NK-92 treated with Interleukin-12 subunit alpha and Interleukin-12 subunit beta, amount 100 ng/mL, for 24 hours (cell line): ENCODE data around the gene HES2.
"Not testable (repeated sequence)": the region's sequence is repeated elsewhere in the genome, so short reads cannot be mapped to it uniquely, and the experiment has no call there.

Experiments used
- DNase-seq: peaks from one replicate; lab custom pipeline; 2025; lab: John Stamatoyannopoulos, UW

The HES2 gene

DNA sequence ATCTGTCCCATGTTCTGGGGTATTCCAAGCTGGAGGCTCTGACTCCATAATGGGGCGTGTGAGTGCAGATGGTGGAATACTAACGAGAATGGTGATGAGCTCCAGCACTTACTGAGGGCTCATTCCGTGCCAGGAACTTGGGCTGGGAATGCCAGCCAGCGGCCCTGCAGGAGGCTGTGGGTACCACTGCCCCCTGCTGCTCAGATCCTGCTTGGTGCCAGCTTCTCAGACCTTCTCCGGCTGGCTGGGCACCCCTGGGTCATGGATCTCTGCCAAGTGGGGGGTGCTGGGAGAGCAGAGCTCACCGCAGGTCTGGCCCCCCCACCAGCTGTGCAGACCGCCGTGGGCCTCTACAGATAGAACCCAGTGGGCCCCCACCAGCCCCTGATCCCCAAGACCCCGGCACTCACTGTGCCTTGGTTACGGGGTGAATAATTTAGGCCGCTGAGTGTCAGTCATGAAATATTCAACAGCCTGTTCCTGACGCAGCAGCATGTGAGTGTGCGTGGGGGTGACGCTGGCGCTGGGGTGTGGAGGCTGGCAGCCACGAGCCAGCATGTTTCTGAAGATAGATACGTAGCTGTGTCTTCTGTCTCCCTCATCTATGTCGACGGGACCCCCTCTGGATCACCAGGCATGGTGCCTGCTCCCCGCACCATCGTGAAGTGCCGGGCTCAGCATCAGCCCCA, 17.4 kb upstream of the HES2 start:
- DNase-seq, result not testable (repeated sequence)

DNA sequence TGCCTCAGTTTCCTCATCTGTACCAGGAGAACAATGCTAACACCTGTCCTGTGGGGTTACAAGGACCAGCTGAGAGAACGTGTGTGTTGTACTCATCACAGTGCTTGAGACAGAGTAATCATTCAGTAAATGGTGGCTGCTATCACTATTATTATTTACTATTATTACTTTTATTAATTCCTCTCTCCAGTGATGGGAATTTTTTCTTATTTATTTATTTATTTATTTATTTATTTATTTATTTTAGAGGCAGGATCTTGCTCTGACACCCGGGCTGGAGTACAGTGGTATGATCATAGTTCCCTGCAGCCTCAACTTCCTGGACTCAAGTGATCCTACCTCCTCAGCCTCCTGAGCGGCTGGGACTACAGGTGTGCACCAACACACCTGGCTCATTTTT, 16.6 kb upstream of the HES2 start:
- not testable (repeated sequence) for DNase-seq

DNA sequence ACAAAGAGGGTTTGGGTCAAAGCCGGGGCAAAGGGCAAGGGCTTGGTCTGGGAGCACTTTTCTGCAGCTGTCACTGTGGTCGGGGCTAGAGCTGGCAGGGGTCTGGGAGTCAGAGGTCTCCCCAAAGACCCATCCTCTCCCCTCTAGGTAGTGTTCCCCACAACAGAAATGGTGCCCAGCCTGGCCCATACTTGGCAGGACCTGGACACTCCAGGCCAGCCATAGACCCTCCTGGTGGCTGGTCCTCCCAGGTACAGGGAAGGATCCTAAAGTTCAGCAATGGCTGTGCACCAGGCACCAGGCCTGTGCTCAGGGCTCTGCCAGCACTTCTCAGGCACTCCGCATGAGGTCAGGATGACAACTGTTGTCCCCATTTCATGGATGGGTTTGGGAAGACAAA, 15.8 kb upstream of the HES2 start:
- DNase-seq, result no peak

DNA sequence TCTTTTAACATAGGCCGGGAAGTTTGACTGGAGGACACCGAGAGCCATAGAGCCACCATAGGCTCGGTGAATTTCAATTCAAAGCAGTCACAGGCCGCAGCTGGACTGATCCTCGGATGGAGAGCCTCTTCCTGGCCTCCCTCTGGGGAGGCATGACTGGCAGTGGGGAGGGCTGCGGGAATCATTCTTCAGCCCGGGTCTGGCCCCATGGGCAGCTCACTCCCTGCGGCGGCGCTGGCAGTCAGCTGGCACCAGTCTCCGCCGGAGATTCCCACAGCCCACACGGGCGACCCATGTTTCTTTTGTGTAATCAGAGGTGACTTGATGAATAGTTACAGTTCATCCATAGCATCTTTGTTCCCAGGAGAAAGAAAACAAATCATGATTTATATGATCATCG, 15.4 kb upstream of the HES2 start:
- DNase-seq, result no peak

GRCh38 chr1:6434186-6434585, 14.5 kb upstream of the HES2 start:
- no peak for DNase-seq

DNA sequence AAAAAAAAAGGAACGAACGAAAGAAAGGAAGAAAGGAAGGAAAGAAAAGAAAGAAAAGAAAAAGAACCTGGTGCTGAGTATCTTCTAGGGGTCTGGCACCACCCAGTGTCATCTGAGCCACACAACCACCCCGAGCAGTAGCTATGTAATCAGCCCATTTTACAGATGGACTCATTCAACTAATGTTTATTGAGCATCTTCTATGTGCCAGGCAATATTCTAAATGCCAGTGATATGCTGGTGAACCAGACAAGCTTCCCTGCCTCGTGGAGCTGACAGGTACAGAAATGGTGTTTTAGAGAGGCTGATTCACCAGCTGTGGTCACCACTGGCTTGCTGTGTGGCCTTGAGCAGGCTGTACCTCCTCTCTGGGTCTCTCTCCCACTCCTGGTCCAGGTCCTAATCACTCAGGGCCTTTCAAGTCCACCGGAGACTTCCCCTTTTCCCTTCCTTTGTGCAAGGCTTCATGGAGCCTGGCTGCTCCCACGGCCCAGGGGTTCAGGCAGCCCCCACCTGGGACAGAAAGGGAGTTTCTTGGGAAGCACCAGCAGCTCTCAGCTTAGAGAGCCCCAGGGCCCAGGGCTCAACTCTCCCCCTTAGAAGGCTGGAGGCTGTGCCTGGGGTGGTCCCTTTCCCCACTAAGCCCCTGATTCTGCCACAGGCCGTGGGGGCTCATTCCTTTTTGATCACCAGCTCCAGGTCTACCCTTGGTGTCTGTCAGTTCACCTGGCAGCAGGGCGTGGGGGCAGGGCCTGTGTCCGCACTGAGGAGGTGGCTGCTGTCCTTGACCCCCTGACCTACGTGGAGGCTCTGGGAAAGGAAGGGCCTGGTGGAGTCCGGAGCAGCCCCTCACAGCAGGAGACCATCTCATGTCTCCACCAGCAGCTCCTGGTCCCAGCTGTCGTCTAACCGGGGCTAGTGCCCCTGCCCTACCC, 12.2 kb upstream of the HES2 start:
- not testable (repeated sequence) for DNase-seq

DNA sequence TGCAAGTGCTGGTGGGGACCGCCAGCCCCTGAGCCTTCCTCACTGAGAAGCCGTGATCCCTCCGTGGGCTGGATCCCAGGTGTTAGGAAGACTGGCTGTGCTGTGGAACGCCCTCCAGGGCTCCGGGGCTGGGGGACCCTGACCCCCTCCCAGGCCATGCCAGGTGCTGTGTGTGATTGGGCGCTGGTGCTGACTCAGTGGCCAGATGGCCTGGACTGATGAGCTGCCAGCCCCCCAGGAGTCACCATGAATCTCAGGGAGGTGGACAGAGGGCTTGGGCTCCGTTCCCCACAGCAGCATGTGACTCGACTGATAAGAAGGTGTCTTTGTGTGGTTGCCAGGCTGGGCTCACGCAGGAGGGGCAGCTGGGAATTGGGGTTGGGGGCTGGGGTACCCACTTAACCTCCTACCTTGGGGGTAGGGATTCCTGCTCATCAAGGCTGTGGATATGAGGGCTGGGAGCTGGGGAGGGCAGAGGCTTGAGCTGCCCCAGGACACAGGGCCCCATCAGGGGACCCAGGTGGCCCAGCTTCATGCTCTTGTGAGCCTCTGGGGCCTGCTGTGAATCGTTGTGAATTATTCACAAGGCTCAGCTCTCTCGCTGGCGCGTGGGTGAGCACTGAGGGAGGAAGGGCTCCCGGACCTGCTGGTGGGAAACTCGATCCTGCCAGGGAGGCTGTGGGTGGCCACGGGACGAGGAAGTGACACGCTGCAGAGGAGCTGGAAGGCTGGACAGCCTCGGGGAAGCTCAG, 10.1 kb upstream of the HES2 start:
- not testable (repeated sequence) for DNase-seq

GRCh38 chr1:6428453-6428852, 8.7 kb upstream of the HES2 start:
- not testable (repeated sequence) for DNase-seq

DNA sequence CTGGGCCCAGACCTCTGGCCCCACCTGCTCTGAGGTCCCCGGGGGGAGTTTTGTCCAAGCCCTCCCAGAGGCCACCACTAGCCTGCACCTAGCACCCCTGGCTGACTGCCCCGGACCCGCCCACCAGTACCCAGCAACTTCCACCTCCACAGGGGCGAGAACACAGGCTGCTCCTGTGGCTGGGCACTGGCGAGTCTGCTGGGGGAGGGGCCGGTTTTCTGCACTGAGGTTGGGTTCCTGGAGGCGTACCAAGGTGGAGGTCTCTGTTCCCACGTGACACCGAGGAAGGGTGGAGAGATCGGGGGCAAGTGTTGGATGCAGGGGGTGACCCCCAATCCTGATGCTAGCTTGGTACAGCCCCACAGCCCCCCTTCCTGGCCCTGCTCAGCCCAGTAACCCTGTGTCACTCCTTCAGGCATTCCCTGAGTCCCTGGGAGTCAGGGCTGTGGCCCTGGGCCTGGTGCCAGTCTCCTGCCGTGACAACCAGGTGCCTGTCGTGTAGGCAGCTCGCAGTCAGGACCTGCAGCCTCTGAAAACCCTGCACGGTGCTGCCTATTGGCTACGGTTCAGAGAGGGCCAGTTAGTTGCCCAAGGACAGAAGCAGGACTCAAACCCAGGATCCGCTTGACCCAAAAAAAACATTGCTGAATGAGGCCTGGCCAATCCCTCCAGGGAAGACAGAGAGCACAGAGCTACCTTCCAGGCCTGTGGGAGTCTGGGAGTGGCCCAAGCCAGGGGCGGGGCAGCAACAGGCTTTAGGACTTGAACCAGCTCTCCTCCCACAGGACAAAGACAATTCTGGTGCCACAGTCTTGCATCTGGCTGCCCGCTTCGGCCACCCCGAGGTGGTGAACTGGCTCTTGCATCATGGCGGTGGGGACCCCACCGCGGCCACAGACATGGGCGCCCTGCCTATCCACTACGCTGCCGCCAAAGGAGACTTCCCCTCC, 8.0 kb upstream of the HES2 start:
- no peak for DNase-seq

DNA sequence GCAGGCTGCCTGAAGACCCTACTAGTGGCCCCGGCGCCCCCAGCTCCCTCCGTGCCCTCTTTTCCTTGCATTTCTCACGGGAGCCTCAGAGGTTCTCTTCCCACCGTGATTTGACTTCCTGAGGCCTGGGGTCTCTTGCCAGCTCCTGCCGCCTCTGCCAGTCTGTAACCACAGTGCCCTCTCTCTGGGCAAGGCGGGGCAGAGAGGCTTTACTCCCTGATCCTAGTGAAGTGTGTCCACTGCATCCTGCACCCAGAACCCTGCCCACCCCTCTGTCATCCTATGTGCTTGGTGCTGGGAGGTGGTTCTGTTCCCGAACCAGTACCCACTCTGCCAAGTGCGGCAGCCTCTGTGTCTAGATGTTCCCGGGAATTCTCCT, 7.2 kb upstream of the HES2 start:
- DNase-seq, result no peak

GRCh38 chr1:6426277-6426971, 6.7 kb upstream of the HES2 start:
- no peak for DNase-seq

DNA sequence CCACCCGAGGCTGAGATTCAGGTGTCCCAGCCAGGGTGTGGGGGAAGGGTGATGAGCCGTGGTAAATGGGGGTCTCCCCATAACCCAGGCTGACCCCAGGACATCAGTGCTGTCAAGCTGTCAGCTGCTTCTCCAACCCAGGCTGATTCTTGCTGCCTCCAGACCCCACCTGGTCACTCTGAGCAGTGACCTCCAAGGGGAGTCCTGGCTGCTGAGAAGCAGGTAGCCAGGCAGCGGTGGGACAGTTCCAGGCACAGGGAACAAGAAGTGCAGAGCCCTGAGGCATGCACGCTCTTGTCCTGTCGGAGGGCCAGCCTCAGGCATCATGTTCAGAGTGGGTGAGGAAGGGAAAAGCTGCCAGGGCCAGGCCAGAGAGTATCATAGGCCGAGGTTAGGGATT, 5.9 kb upstream of the HES2 start:
- no peak for DNase-seq

GRCh38 chr1:6424619-6425593, 5.2 kb upstream of the HES2 start, which contains the start of gene ESPN:
TSS of gene ESPN (plus strand) at chr1:6424776. CDS start at chr1:6424956, 180 bp downstream.
- DNase-seq, result no peak

- DNase-seq, result no peak
Measured at GRCh38 chr1:6424000-6424565, 4.4 kb upstream of the HES2 start.

- peak; percentile 20 for DNase-seq
Measured at GRCh38 chr1:6423321-6423999, 3.7 kb upstream of the HES2 start.

GRCh38 chr1:6421266-6421665, 1.5 kb upstream of the HES2 start:
- DNase-seq, result no peak

DNA sequence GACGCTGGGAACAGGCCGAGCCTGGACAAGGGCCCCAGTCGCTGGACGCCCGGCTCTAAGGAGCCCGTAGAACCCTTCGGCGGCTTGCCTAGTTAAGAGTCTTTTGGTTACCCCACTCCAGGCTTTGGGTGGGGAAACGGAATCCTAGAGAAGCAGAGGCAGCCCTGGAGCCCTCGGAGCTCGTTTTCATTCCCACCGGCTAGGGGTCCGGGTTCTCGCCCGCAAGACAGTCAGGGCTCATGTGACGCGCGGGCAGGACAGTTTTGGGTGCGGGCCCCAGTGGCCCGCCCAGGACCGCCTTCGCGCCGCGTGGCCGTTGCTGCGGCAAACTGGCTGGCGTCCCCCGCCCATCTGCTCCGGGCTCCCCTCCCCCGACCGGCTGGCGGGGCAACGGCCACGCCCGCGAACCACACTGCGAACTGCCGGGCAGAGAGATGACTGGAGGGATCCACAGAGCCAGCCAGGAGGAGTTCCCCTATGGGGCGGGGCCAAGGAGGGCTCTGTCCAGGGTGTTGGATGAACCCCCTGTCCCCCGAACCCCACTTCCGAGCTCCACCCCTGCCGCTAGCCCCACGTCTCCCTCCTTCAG, 829 bp upstream of the HES2 start:
- no peak for DNase-seq

DNA sequence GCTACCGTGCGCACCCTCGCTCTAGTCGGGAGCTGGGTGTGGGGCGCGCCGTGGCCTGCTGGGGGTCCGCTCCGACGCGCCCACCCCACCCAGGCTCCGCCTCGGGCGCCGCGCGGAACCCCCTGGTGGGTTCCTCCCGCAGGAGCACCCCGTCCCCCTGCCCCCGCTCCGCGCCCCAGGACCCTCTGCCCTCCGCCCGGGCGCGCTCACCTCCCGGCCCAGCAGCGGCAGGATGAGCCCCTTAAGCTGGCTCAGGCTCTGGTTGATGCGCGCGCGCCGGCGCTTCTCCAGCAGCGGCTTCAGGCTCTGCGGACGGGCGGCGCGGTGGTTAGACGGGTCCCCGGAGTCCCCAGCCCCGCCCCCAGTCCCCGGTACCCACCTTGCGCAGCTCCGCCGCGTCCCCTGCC, 319 bp downstream of the HES2 start:
- no peak for DNase-seq
